ENCODE measurements around the gene ATXN10.

The ATXN10 gene

DNA sequence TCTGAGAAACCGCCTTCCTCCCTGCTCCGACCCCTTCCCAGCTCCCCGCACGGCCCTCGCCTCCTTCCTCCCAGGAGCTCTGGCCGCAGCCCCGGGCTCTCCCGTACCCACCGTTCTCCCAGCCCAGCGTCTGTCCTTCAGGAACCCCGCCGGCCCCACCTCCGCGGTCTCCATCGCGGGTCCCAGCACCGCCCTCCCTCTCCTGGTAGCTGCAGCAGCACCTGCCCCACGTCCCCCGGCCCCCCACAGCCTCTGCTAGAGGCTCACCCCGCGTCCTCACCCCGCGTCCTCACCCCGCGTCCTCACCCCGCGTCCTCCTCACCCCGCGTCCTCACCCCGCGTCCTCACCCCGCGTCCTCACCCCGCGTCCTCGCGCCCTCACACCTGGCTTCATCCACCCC lies 219.4 kb downstream of the ATXN10 start:
- H3K27me3 ChIP-seq (ENCODE audit: control insufficient read depth, insufficient read depth, low read length): peaks cover 7% of the 10 kb centered on the region
- H3K4me1 ChIP-seq (ENCODE audit: control insufficient read depth, insufficient read depth, low read length): no peaks in the 10 kb centered on the region
- no peaks in the 10 kb centered on the region for H3K9me3 ChIP-seq (ENCODE audit: control insufficient read depth, low read length)
- no peak overlapping the region for H3K9ac ChIP-seq (ENCODE audit: low read length)
- no peak overlapping the region for H3K4me3 ChIP-seq (ENCODE audit: low read length)
- H3K36me3 ChIP-seq (ENCODE audit: control insufficient read depth, insufficient read depth, low read length): no peaks in the 10 kb centered on the region

- H3K36me3 ChIP-seq (ENCODE audit: control insufficient read depth, insufficient read depth, low read length): no peaks in the 10 kb centered on the region
- H3K4me1 ChIP-seq (ENCODE audit: control insufficient read depth, insufficient read depth, low read length): no peaks in the 10 kb centered on the region
- no peaks in the 10 kb centered on the region for H3K9me3 ChIP-seq (ENCODE audit: control insufficient read depth, low read length)
- H3K27me3 ChIP-seq (ENCODE audit: control insufficient read depth, insufficient read depth, low read length): peaks cover 9% of the 10 kb centered on the region
- no peak overlapping the region for H3K9ac ChIP-seq (ENCODE audit: low read length)
- no peak overlapping the region for H3K4me3 ChIP-seq (ENCODE audit: low read length)
Observed at GRCh38 chr22:45891471-45891995, 219.9 kb downstream of the ATXN10 start.

DNA sequence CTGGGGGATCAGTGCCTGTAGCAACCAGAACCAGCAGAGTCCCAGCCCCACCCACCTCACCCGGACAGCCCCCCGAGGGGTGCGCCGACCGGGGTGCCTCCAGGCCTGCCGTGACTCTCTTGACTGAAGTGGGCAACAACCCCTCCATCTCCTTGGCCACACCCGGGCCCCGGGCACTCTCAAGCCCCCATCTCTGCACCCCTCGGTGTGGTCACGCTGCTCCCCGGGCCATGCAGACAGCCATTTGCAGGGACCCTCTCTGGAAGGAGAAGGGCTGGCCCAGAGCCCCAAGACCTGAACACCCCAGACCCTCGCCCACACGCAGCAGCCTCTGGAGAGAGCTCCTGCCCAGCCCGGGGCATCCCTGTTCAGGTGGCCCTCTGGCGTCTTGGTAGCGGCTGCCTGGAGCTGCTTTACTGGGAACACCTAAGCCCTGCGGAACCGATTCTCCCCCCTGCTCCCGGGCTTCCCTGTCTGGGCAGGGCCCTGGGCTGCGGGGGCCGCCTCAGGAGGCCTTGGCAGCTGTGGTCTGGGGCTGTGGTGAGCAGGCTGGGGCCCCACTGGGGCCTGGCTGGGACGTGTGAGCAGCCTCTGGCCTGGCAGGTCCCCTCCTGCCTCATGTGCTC lies 220.5 kb downstream of the ATXN10 start:
- no peaks in the 10 kb centered on the region for H3K4me1 ChIP-seq (ENCODE audit: control insufficient read depth, insufficient read depth, low read length)

GRCh38 chr22:45892681-45893461 lies 221.2 kb downstream of the ATXN10 start:
- H3K9me3 ChIP-seq (ENCODE audit: control insufficient read depth, low read length): no peaks in the 10 kb centered on the region
- H3K4me1 ChIP-seq (ENCODE audit: control insufficient read depth, insufficient read depth, low read length): no peaks in the 10 kb centered on the region
- no peaks in the 10 kb centered on the region for H3K36me3 ChIP-seq (ENCODE audit: control insufficient read depth, insufficient read depth, low read length)
- H3K4me3 ChIP-seq (ENCODE audit: low read length): no peak overlapping the region
- H3K9ac ChIP-seq (ENCODE audit: low read length): no peak overlapping the region
- H3K27me3 ChIP-seq (ENCODE audit: control insufficient read depth, insufficient read depth, low read length): peaks cover 9% of the 10 kb centered on the region

More for the DNA sequence above, 220.5 kb downstream of the ATXN10 start:
- H3K9ac ChIP-seq (ENCODE audit: low read length): no peak overlapping the region
- H3K27me3 ChIP-seq (ENCODE audit: control insufficient read depth, insufficient read depth, low read length): peaks cover 9% of the 10 kb centered on the region
- H3K4me3 ChIP-seq (ENCODE audit: low read length): no peak overlapping the region
- no peaks in the 10 kb centered on the region for H3K9me3 ChIP-seq (ENCODE audit: control insufficient read depth, low read length)
- no peaks in the 10 kb centered on the region for H3K36me3 ChIP-seq (ENCODE audit: control insufficient read depth, insufficient read depth, low read length)

DNA sequence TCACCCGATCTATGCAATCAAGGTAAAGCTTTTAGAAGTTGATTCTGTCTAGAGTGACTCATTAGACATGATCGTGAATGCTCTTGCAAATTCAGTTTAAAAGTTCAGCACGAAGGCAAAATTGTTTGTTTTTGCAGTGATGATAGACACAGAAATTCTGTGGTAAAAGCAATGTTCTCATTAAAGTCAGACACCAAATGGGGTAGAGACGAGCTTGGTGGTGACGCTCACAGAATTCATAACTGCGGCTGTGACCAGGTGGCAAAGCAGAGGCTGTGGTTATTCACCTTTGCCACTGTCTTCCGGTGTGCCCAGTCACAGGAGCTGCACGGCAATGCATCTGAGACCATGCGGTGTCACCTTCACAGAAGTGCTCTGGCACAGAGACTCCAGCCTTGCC lies 221.9 kb downstream of the ATXN10 start:
- Histone ChIP-seq H3K4me1 (ENCODE audit: control insufficient read depth, insufficient read depth, low read length) (no peaks in the 10 kb centered on the region), H3K9ac (ENCODE audit: low read length) (no peak overlapping the region), H3K4me3 (ENCODE audit: low read length) (no peak overlapping the region), H3K36me3 (ENCODE audit: control insufficient read depth, insufficient read depth, low read length) (no peaks in the 10 kb centered on the region), H3K27me3 (ENCODE audit: control insufficient read depth, insufficient read depth, low read length) (peaks cover 9% of the 10 kb centered on the region), H3K9me3 (ENCODE audit: control insufficient read depth, low read length) (no peaks in the 10 kb centered on the region)
